GM18868 (cell line): Measurements from ENCODE around the gene ECM1.

Source experiments
- ATAC-seq: cut with Tn5 transposase; IDR thresholded peaks from one replicate; pipeline ENCODE4 v1.9.1; 2021; ENCODE audit warnings: mild to moderate bottlenecking, moderate library complexity; ENCODE audit not compliant: unreplicated experiment

Gene ECM1

GRCh38 chr1:150507912-150508864 is at the start of gene ECM1:
TSS of gene ECM1 (plus strand) at chr1:150508109. CDS start at chr1:150508210, 101 bp downstream.
- no peak for ATAC-seq

DNA sequence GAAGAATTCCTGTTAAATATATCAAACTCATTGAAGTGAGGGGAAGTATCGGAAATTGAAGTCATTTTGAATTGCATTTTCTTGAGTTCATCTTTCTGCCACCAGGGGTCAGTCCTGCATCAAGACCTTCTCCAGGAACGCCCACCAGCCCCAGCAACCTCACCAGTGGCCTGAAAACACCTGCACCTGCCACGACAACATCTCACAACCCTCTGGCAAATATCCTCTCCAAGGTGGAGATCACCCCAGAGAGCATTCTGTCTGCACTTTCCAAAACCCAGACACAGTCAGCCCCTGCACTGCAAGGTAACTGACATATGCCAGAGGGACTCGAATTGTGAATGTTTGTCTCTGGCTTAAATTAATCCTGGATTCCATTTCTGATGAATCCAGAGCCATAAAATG is 43.5 kb upstream of the ECM1 start:
- no peak for ATAC-seq

- no peak for ATAC-seq
Observed at GRCh38 chr1:150466964-150467363, 40.9 kb upstream of the ECM1 start.

- no peak for ATAC-seq
Observed at GRCh38 chr1:150469291-150469690, 38.6 kb upstream of the ECM1 start.

DNA sequence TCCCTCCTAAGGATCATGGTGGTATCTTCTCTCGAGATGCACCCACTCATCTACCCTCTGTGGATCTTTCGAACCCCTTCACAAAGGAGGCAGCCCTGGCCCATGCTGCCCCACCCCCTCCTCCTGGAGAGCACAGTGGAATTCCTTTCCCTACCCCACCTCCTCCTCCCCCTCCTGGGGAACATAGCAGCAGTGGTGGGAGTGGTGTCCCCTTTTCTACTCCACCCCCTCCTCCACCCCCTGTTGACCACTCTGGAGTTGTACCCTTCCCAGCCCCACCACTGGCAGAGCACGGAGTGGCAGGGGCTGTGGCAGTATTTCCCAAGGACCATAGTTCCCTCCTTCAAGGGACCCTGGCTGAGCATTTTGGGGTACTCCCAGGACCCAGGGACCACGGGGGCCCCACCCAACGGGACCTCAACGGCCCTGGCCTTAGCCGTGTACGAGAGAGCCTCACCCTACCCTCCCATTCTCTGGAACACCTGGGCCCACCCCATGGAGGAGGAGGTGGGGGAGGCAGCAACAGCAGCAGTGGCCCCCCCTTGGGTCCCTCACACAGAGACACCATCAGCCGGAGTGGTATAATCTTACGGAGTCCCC is 35.2 kb upstream of the ECM1 start:
- no peak for ATAC-seq

- no peak for ATAC-seq
Observed at GRCh38 chr1:150473659-150474058, 34.2 kb upstream of the ECM1 start.

DNA sequence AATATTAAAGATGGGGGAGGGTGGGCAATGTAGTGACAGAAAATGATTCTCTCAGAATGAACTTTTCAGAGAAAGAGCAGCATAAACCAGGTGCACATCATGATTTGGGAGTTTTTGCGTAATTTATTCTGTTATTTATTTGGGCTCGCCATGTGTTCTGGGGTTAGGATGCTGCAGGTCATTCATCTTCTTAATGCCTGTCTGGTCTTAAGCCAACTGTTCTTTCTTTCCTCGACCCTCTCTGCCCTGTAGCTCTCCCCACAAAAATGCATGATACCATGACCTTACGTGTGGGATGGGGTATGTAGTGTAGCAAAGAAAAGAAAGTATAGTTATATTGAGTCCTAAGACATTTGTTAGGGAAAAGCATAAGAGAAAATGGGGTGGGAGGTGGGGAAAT is 33.0 kb upstream of the ECM1 start:
- no peak for ATAC-seq

DNA sequence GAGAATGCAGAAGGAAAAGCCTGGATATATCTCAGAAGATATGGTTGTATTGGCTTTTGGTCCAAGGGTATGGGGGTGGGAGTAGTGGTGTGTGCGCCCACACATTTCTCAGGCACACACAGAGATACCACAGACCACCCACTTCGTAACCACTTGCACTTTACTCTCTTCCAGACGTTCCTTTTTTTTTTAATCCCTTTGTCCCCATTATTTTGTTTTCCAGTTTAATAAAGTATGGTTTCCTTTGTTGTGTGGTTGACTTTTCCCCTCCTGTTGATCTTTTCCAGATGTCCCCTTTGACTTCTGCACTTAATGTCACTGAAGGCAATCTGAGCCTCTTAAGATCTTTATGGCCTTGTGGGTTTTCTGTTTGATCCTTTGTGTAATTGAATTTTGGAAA is 31.2 kb upstream of the ECM1 start:
- no peak for ATAC-seq

- ATAC-seq: no peak
Observed at GRCh38 chr1:150477320-150477719, 30.6 kb upstream of the ECM1 start.

- ATAC-seq: no peak
Observed at GRCh38 chr1:150477733-150478132, 30.2 kb upstream of the ECM1 start.

GRCh38 chr1:150479370-150479769 is 28.5 kb upstream of the ECM1 start:
- no peak for ATAC-seq

GRCh38 chr1:150479927-150480352 is 28.0 kb upstream of the ECM1 start:
- ATAC-seq: no peak

GRCh38 chr1:150484431-150484830 is 23.5 kb upstream of the ECM1 start:
- no peak for ATAC-seq

DNA sequence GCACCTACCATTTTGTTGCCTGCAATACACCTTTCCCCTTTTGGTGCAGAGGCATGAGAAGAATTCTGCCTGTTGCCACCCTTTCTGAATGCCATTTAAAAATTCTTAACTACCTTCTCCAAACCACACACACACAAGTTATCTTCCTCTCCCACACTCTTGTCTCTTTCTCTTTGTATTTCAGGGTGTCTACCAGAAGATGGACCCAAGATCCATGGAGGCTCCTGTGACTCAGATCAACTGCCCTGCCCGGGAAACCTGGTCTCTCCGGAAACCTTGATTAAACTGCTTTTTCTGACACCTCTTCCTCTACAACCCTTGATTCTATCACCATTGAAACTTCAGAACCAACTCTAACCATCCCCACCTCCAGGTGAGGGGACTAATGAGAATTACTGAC is 23.0 kb upstream of the ECM1 start:
- ATAC-seq: no peak

DNA sequence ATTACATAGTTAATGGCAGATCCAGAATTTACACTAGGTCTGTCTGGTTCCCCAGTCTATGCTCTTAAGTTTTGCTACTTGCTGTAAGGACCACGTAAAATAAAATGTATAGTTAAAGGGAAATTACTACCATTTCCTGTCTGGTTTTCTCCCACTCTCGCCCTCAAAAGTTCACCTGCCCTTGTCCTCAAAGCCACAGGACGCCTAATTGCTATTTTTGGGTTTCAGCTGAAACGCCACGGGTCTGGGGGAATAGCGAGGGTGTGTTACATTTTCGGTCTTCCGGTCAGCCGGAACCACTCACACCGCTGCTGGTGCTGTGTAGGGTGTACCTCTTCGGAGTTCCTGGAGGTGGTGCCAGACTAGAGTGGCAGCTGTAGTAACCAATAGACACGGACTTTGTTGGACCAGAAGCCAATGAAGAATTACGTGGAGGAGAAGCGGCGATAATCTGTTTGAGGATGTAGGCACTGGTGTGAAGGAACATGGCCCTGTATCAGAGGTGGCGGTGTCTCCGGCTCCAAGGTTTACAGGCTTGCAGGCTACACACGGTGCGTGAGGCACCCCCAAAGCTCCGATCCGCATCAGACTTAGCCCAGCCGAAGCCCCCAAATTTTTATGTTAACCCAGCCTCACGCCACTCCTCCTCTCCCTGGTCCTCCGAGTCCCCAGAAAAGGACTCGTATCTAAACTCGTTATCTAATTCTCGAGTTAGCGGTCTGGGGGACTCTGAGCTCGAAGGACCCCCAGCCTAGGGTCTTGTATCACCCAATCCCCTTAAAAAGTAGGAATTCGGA is 20.7 kb upstream of the ECM1 start, which contains the start of gene TARS2:
TSS of gene TARS2 (plus strand) at position 454 of the 797 bp plus-strand sequence. CDS start at position 486, 32 bp downstream.
- ATAC-seq: peak; percentile 100

DNA sequence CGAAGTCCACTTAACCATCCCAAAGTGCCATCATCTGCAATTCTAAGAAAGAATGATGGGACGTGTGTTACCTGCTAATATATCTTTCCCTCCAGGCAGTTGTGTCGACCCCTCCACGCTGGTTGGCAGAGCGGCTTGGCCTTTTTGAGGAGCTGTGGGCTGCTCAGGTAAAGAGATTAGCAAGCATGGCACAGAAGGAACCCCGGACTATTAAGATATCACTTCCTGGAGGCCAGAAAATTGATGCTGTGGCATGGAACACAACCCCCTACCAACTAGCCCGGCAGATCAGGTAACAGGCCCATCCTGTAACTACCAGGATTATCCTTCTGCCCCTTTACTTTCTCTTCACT is 20.2 kb upstream of the ECM1 start:
- no peak for ATAC-seq

DNA sequence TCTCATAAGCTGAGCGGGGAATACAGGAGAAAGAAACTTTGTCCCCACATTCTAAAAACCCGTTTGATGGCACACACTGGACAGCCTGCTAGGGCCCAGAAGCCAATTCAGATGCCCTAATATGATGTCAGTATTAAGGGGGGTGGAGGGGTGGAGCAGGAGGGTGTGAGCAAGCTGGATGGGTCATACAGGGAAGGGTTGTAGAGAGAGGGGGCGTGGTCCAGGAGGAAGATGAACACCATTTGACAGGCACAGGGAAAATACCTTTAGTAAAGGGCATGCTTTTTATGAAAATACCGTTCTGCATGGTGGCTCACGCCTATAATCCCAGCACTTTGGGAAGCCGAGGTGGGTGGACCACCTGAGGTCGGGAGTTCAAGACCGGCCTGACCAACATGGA is 14.7 kb upstream of the ECM1 start:
- ATAC-seq: no peak

GRCh38 chr1:150498342-150498741 is 9.6 kb upstream of the ECM1 start:
- ATAC-seq: no peak

- no peak for ATAC-seq
Observed at GRCh38 chr1:150505431-150505830, 2.5 kb upstream of the ECM1 start.

DNA sequence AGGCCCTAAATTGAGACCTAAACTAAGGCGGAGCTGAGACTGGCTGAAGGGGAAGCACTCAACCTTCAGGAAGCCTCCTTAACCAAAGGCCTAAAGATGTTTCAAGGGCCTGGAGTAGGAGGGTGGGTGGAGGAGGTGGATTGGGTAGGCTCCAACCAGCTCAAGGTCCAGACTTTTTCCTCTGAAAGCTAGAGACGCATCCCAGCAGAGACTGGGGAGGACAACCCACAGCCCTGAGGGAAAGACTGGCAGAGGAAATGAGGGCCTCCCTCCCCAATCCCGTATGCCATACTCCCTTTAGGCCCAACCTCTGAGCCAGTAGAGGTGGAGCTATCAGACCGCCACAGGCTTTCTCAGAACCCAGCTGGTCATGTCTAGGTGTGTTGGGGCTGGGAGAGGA is 1.1 kb downstream of the ECM1 start:
- ATAC-seq: no peak

- no peak for ATAC-seq
Observed at GRCh38 chr1:150511551-150511950, 3.6 kb downstream of the ECM1 start.
